Muscle of back (tissue), 13 donors: ENCODE measurements around the gene PLSCR3. TPM values are rescaled to one million over a fixed set of nuclear protein-coding genes. Genes with fewer than 3 reads are reported as not detected.

Experiments
- DNase-seq, 3 donors: peaks; one replicate each; pipeline versions ENCODE4 v3.0.0 to v3.0.0-alpha.2; 2013
- long read RNA-seq, 9 donors: transcript quantifications; one replicate each; lab custom pipeline, GENCODE V29; 2026
- polyA plus RNA-seq, 10 donors: library from polyadenylated mRNA; unstranded; fragments of 120-200 nt; gene quantifications; one replicate each; pipeline ENCODE4 v1.2.1, GENCODE V29; 2013; ENCODE audit not compliant: insufficient read length in 10 of 10

PLSCR3 gene
- 10 to 100 TPM; 20.4 to 35.0 (median 27.2) TPM for polyA plus RNA-seq
- long read RNA-seq, donor 1, partial matches to known transcripts = 8 of 15 reads
- long read RNA-seq, donor 1, other reads (novel, unspliced or antisense) = 0 of 15 reads
- long read RNA-seq, donor 2, transcript PLSCR3-202 (8 exons, 2,067 nt) = major isoform, 5 of 9 reads
- long read RNA-seq, donor 2, partial matches to known transcripts = 0 of 9 reads
- long read RNA-seq, donor 2, other reads (novel, unspliced or antisense) = 0 of 9 reads
- long read RNA-seq, donor 3 = 0 reads
- long read RNA-seq, donor 4, partial matches to known transcripts = 0 of 6 reads
- long read RNA-seq, donor 4, other reads (novel, unspliced or antisense) = 0 of 6 reads
- long read RNA-seq, donor 5, partial matches to known transcripts = 5 of 12 reads
- long read RNA-seq, donor 5, other reads (novel, unspliced or antisense) = 0 of 12 reads
- long read RNA-seq, donor 6, partial matches to known transcripts = 6 of 12 reads
- long read RNA-seq, donor 6, other reads (novel, unspliced or antisense) = 0 of 12 reads
- long read RNA-seq, donor 7, partial matches to known transcripts = 0 of 7 reads
- long read RNA-seq, donor 7, other reads (novel, unspliced or antisense) = 0 of 7 reads
- long read RNA-seq, donor 8, partial matches to known transcripts = 0 of 1 reads
- long read RNA-seq, donor 8, other reads (novel, unspliced or antisense) = 0 of 1 reads
- long read RNA-seq, donor 9 = 0 reads

GRCh38 chr17:7394452-7395191, at the start of gene PLSCR3:
TSS of gene PLSCR3 (minus strand) at chr17:7394525. CDS start at chr17:7394110, 415 bp downstream.
- peak; percentile 81 to 95 (median 89) for DNase-seq

- DNase-seq = no peak
Measured at GRCh38 chr17:7443499-7444485, 49.5 kb upstream of the PLSCR3 start.

DNA sequence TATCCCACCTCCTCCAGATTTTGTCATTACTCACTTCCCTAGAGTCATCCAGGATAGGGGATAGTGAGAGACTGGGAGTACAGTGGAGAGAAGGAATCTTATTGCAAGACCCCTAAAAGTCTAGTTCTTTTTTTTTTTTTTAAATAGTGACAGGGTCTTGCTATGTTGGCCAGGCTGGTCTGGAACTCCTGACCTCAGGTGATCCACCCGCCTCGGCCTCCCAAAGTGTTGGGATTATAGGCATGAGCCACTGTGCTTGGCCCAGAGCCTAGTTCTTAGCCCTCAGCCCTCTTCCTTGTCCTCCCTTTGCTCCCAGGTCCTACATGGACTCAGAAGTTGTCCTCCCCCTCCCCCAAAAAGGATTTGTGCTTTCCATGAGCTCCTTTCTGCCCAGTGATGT, 47.8 kb upstream of the PLSCR3 start:
- no peak for DNase-seq

GRCh38 chr17:7441266-7441665, 46.9 kb upstream of the PLSCR3 start:
- DNase-seq = no peak

- DNase-seq = peak in 1 of 3 donors; percentile 82
Measured at GRCh38 chr17:7440834-7441195, 46.5 kb upstream of the PLSCR3 start.

GRCh38 chr17:7440113-7440833, 45.9 kb upstream of the PLSCR3 start:
- peak in 1 of 3 donors; percentile 85 for DNase-seq

DNA sequence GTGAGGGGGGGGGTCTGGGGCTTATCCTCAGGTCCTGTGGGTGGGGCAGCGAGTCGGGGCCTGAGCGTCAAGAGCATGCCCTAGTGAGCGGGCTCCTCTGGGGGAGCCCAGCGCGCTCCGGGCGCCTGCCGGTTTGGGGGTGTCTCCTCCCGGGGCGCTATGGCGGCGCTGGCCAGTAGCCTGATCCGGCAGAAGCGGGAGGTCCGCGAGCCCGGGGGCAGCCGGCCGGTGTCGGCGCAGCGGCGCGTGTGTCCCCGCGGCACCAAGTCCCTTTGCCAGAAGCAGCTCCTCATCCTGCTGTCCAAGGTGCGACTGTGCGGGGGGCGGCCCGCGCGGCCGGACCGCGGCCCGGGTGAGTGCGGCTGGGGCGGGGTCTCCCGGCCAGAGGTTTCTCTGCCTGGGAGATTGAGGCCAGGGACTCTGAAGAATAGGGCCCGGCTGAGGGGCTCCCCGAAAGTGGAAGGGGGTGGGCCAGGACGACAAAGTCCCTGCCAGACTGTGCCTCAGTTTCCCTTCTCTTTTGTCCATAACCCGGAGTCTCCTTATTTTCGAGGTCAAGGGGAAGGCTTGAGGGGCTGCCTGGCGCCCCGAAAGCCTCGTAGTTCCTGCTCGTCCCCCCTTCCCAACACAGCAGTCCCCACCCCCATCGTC, 45.3 kb upstream of the PLSCR3 start, which contains the start of gene FGF11:
FGF11 (plus strand) TSS at position 51 of the 651 bp plus-strand sequence; CDS start at position 160, 109 bp downstream.
- DNase-seq = peak in 1 of 3 donors; percentile 42

- no peak for DNase-seq
Measured at GRCh38 chr17:7438656-7439460, 44.5 kb upstream of the PLSCR3 start.

- DNase-seq = peak in 1 of 3 donors; percentile 83
Measured at GRCh38 chr17:7437950-7438614, 43.8 kb upstream of the PLSCR3 start.

DNA sequence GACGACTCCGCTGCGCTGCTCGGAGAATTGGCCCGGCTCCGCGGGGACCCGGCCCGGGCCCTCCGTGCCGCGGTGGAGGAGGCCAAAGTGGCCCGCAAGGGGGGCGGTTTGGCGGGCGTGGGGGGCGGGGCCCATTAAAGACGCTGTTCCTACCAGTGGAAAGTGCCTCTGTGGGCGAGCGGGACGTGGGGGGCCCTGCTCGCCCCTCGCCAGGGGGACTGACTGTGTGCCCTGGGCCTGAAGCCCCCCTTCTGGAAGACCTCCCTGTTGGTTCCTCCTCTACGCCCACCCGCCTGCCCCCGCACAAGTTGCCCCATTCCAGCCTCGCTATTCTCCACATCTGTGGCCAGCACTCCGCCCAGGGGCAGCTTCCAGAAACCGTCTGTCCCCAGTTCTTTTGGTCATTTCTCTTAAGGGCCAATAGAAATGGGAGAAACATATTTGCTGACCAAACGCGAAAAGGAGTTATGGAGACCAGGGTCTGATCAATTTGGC, 43.1 kb upstream of the PLSCR3 start:
- no peak for DNase-seq

DNA sequence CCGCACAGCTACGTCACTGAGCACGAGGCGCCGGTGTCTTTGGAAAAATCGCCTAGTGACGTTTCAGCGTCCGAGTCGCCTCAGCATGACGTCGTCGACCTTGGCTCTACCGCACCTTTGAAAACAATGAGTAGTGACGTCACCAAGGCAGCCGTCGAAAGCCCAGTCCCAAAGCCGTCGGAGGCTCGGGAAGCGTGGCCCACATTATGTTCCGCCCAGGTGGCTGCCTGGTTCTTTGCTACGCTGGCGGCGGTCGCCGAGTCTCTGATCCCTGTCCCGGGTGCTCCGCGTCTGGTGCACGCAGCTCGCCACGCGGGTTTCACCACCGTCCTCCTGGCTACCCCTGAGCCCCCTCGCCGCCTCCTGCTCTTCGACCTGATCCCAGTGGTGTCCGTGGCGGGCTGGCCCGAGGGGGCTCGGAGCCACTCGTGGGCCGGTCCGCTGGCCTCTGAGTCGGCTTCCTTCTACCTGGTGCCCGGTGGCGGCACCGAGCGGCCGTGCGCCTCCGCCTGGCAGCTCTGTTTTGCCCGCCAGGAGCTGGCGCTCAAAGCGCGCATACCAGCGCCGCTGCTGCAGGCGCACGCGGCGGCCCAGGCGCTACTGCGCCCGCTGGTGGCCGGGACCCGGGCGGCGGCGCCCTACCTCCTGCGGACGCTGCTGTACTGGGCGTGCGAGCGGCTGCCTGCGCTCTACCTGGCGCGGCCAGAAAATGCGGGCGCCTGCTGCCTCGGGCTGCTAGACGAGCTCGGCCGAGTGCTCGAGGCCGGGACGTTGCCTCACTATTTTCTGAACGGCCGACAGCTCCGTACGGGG, 42.4 kb upstream of the PLSCR3 start:
- peak; percentile 68 to 88 (median 81) for DNase-seq

DNA sequence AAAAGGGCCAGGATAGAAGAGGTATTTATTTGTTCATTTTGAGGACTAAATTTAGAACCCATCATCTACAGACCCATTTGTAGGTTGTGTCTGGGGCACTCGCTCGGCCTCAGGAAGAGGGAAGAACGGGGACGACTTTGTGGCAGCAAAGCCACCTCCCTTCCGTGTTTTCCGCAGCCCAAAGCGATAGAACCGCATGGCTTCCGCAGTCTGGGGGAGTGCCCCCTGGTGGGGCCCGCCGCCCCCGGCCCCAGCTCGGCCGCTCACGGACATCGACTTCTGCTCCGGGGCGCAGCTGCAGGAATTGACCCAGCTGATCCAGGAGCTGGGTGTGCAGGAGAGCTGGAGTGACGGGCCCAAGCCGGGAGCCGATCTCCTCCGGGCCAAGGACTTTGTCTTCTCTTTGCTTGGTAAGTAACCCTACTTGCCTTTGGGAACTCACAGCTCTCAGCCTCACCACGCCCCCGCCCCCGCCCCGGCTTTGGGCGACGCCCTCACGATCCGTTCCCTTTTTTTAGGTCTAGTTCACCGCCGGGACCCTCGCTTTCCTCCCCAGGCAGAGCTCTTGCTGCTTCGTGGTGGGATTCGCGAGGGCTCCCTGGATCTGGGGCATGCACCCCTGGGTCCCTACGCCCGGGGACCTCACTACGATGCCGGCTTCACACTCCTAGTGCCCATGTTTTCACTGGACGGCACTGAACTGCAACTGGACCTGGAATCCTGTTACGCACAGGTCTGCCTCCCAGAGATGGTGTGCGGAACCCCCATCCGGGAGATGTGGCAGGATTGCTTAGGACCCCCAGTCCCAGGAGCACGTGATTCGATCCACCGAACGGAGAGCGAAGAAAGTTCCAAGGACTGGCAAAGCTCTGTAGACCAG, 41.6 kb upstream of the PLSCR3 start:
- peak in 1 of 3 donors; percentile 69 for DNase-seq

DNA sequence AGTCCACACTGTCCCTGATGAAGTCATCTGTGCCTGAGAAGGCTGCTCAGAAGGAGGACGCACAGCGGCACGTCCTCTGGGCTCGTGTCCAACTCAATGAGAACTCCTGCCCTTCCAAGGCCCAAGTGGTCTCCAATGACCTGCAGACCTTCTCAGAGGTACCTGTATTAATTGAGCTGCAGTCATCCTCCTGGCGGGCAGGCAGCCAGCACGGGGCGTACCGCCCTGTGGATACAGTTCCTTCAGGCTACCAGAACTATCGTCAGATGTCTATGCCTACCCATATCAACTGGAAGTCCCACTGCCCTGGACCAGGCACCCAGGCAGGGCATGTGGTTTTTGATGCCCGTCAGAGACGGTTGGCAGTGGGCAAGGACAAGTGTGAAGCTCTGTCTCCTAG, 38.0 kb upstream of the PLSCR3 start:
- no peak for DNase-seq

DNA sequence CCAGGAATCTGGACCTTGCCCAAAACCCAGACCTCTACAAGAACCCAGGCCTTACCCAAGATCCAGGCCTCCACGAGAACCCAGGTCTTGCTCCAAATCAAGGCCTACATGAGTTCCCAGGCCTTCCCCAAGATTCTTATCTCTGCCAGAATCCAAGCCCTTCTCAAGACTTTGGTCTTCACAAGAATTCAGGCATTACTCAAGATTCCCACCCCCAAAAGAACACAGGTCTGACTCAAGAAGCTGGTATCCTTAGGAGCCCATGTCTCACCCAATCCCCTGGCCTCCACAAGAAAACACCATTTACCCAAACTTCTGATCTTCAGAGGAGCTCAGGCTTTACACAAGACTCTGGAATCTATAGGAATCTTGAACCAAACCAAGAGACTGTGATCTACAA, 36.9 kb upstream of the PLSCR3 start:
- no peak for DNase-seq

DNA sequence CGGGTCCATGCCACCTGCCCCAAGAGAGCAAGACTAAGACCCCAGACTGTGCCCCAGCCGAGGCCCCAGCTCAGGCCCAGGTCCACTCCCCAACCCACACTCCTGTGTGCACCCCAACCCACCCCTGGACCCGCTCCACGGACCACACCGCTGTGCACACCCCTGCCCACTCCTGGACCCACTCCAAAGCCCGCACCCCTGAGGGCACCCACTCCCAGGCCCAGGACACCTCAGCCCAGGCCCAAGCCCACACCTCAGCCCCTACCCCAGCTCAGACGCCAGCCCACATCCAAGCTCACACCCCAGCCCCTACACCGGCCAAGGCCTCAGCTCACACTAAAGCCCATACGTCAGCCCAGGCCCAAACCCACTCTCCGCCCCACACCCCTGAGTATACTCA, 35.4 kb upstream of the PLSCR3 start:
- no peak for DNase-seq

- DNase-seq = no peak
Measured at GRCh38 chr17:7428557-7428956, 34.2 kb upstream of the PLSCR3 start, which contains the start of gene SPEM3. TSS of gene SPEM3 (plus strand) at chr17:7428857. CDS start at chr17:7428903, 46 bp downstream.
